SK-N-SH treated with all-trans-retinoic acid at 6 μM for 48 hours (cell line): Measurements from ENCODE around the gene ELP4.

Experiments
- ATAC-seq: fragments of 200-7000 bp; cut with Tn5 transposase; 3 replicates; pipeline ENCODE4 v1.9.1; 2020; ENCODE audit warnings: mild to moderate bottlenecking, moderate library complexity
- ARNTL ChIP-seq: fragments of 450-650 bp; formaldehyde crosslinking; IDR thresholded peaks from 2 replicates; pipeline ENCODE4 v1.5.0; 2020; ENCODE audit warnings: low read depth, mild to moderate bottlenecking, moderate library complexity, borderline replicate concordance
- BACH2 ChIP-seq: fragments of 250-450 bp; sonication (Bioruptor Pico); IDR thresholded peaks from 2 replicates; pipeline ENCODE4 v1.9.0; 2021; ENCODE audit warnings: mild to moderate bottlenecking, borderline replicate concordance
- ESRRG ChIP-seq: fragments of 250-450 bp; sonication (Bioruptor Pico); IDR thresholded peaks from 2 replicates; pipeline ENCODE4 v1.6.1; 2021; ENCODE audit warnings: mild to moderate bottlenecking
- GLIS3 ChIP-seq: fragments of 250-450 bp; sonication (Bioruptor Pico); IDR thresholded peaks from 2 replicates; pipeline ENCODE4 v1.5.0; 2020; ENCODE audit warnings: mild to moderate bottlenecking, moderate library complexity
- ISL1 ChIP-seq: fragments of 250-450 bp; sonication (Bioruptor Pico); IDR thresholded peaks from 2 replicates; pipeline ENCODE4 v2.1.2; 2022; ENCODE audit warnings: mild to moderate bottlenecking, moderate library complexity
- OSR1 ChIP-seq: fragments of 250-450 bp; sonication (Bioruptor Pico); IDR thresholded peaks from 2 replicates; pipeline ENCODE4 v1.8.0; 2022; ENCODE audit warnings: moderate library complexity, mild to moderate bottlenecking, inconsistent platforms
- PPARA ChIP-seq: fragments of 250-450 bp; sonication (Bioruptor Pico); IDR thresholded peaks from 2 replicates; pipeline ENCODE4 v1.5.0; 2020; ENCODE audit warnings: mild to moderate bottlenecking, borderline replicate concordance
- RARB ChIP-seq: fragments of 250-450 bp; sonication (Bioruptor Pico); IDR thresholded peaks from 2 replicates; pipeline ENCODE4 v1.8.0; 2021; ENCODE audit warnings: mild to moderate bottlenecking, moderate library complexity
- SNAI2 ChIP-seq: fragments of 250-450 bp; sonication (Bioruptor Pico); IDR thresholded peaks from 2 replicates; pipeline ENCODE4 v1.5.0; 2020; ENCODE audit warnings: mild to moderate bottlenecking, moderate library complexity
- TCF4 ChIP-seq: fragments of 250-450 bp; sonication (Bioruptor Pico); IDR thresholded peaks from 2 replicates; pipeline ENCODE4 v1.8.0; 2021; ENCODE audit warnings: mild to moderate bottlenecking, moderate library complexity, borderline replicate concordance
- TOX ChIP-seq: fragments of 250-450 bp; sonication (Bioruptor Pico); IDR thresholded peaks from 2 replicates; pipeline ENCODE4 v1.8.0; 2021; ENCODE audit warnings: mild to moderate bottlenecking, moderate library complexity, borderline replicate concordance
- ZC3H10 ChIP-seq: fragments of 250-450 bp; sonication (Bioruptor Pico); IDR thresholded peaks from 2 replicates; pipeline ENCODE4 v1.5.1; 2021; ENCODE audit warnings: mild to moderate bottlenecking, moderate library complexity
- ZFP3 ChIP-seq: fragments of 250-450 bp; sonication (Bioruptor Pico); IDR thresholded peaks from 2 replicates; pipeline ENCODE4 v1.5.0; 2020; ENCODE audit warnings: mild to moderate bottlenecking, moderate library complexity
- ZNF565 ChIP-seq: fragments of 450-650 bp; formaldehyde crosslinking; conservative IDR thresholded peaks from 2 replicates; pipeline ENCODE4 v1.5.0; 2020; ENCODE audit warnings: low read depth, mild to moderate bottlenecking, moderate library complexity
- ZNF70 ChIP-seq: fragments of 450-650 bp; formaldehyde crosslinking; IDR thresholded peaks from 2 replicates; pipeline ENCODE4 v1.5.0; 2020; ENCODE audit warnings: mild to moderate bottlenecking, moderate library complexity
- ZNF8 ChIP-seq: fragments of 450-650 bp; formaldehyde crosslinking; IDR thresholded peaks from 2 replicates; pipeline ENCODE4 v1.5.0; 2020; ENCODE audit warnings: mild to moderate bottlenecking, moderate library complexity
- TF ChIP-seq, protein P1 (sequence below): fragments of 250-450 bp; sonication (Bioruptor Pico); IDR thresholded peaks from 2 replicates; pipeline ENCODE4 v1.8.0; 2020; ENCODE audit warnings: mild to moderate bottlenecking, moderate library complexity, borderline replicate concordance
- TF ChIP-seq, protein P2 (sequence below): fragments of 250-450 bp; sonication (Bioruptor Pico); IDR thresholded peaks from 2 replicates; pipeline ENCODE4 v1.8.0; 2021; ENCODE audit warnings: low read depth, mild to moderate bottlenecking, moderate library complexity, borderline replicate concordance
- TF ChIP-seq, protein P3 (sequence below): fragments of 250-450 bp; sonication (Bioruptor Pico); IDR thresholded peaks from 2 replicates; pipeline ENCODE4 v1.5.1; 2021; ENCODE audit warnings: mild to moderate bottlenecking, moderate library complexity
- TF ChIP-seq, protein P4 (sequence below): fragments of 250-450 bp; sonication (Bioruptor Pico); IDR thresholded peaks from 2 replicates; pipeline ENCODE4 v1.5.1; 2020; ENCODE audit warnings: low read depth, mild to moderate bottlenecking, moderate library complexity
- TF ChIP-seq, protein P5 (sequence below): fragments of 250-450 bp; sonication (Bioruptor Pico); IDR thresholded peaks from 2 replicates; pipeline ENCODE4 v1.5.0; 2020; ENCODE audit warnings: mild to moderate bottlenecking, moderate library complexity

The ELP4 gene

DNA sequence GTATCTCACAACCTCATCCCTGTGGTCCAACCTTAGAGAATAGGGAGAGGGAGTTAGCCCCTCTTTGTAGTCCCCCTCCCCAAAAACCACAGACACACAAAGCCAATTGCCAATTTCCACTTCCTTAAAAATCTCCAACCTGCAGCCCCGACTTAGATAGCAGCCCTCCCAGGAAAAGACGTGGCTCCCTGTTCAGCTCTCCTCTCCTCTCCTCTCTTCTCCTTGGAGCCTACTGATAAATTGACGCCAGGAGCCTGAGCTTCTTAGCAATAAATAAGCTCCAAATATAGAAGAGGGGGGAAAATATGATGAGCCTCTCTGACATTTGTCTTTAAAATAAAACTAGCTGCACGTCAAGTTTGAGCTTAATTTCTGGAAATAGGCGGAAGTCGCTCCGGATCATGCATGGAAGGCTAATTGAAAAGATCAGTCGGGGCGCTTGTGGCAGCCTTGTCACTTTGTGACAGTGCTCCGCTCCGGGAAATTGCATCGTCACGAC lies 294.3 kb downstream of the ELP4 start:
- ATAC-seq = no peak
- TF ChIP-seq, protein P1, sequence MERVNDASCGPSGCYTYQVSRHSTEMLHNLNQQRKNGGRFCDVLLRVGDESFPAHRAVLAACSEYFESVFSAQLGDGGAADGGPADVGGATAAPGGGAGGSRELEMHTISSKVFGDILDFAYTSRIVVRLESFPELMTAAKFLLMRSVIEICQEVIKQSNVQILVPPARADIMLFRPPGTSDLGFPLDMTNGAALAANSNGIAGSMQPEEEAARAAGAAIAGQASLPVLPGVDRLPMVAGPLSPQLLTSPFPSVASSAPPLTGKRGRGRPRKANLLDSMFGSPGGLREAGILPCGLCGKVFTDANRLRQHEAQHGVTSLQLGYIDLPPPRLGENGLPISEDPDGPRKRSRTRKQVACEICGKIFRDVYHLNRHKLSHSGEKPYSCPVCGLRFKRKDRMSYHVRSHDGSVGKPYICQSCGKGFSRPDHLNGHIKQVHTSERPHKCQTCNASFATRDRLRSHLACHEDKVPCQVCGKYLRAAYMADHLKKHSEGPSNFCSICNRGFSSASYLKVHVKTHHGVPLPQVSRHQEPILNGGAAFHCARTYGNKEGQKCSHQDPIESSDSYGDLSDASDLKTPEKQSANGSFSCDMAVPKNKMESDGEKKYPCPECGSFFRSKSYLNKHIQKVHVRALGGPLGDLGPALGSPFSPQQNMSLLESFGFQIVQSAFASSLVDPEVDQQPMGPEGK (CRISPR knock-in tag) = no peak

DNA sequence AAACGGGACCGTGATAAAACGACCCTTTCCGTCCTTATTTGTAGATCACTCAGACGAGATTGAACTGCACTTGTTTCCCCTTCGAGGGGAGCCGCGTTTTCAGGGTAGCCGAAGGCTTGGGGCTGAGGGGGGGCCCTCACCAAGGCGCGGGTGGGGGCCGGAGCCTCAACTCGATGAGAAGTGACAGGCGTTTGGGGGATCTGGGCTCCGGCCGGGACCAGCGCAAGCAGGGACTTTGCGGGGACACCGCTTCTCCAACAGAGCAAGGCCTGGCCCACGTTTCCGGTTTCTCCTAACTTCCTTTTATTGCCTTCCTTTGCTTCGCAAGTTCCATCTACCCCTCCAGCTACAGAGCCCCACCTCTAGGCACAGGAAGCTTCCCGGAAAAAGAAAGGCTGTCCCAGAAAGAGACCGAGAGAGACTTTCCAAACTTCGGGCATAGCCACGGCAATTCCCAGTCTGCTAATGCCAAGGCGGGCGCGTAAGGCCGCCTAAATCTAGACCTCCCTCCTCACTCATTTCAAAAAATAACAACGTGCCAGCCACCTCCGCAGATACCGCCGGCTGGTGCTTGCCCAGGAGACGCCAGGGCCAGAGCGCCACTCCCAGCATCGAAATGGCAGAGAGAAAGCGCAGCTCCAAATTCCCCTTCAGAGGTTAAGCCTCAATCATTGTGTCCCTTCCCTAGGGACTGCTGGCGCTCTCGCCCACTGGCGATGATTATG lies 294.9 kb downstream of the ELP4 start:
- TF ChIP-seq RARB (CRISPR knock-in tag) = no peak
- TF ChIP-seq, protein P2, sequence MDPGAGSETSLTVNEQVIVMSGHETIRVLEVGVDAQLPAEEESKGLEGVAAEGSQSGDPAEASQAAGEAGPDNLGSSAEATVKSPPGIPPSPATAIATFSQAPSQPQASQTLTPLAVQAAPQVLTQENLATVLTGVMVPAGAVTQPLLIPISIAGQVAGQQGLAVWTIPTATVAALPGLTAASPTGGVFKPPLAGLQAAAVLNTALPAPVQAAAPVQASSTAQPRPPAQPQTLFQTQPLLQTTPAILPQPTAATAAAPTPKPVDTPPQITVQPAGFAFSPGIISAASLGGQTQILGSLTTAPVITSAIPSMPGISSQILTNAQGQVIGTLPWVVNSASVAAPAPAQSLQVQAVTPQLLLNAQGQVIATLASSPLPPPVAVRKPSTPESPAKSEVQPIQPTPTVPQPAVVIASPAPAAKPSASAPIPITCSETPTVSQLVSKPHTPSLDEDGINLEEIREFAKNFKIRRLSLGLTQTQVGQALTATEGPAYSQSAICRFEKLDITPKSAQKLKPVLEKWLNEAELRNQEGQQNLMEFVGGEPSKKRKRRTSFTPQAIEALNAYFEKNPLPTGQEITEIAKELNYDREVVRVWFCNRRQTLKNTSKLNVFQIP (CRISPR knock-in tag) = no peak
- TF ChIP-seq ZC3H10 = no peak
- TF ChIP-seq, protein P1 (CRISPR knock-in tag) = no peak
- no peak for TF ChIP-seq ZFP3 (CRISPR knock-in tag)
- no peak for TF ChIP-seq GLIS3 (CRISPR knock-in tag)
- no peak for TF ChIP-seq ESRRG (CRISPR knock-in tag)
- TF ChIP-seq OSR1 (CRISPR knock-in tag) = no peak
- no peak for TF ChIP-seq ZNF70
- TF ChIP-seq ZNF565 (CRISPR knock-in tag) = no peak
- no peak; the same call in 1 of the 3 replicates for ATAC-seq

DNA sequence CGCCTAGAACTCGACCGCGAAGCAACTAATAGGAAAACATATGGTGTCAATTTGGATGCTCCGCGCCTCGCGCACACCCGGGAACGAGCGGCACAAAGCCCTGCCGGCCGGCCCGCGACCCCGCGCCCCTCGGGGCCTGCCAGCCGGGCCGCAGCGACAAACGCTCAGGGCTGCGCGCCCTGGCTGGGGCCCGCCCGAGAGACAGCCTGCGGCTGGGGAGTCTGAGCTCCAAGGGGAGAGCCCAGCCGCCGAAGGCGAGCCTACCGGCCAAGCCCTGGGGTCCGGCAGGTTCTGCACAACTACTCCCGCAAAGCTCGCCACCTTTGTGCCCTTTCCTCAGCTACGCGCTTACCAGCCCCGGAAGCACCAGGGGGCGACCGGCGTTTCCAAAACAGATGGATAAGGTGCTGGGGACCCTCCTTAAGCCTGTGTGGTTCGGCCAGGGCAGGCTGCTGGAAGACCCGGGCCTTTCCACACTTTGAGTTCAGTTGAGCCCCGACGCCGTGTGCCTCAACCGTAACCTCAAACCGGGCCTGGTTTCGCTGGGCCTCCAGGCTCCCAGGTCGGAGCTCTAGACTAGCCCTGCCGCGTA lies 295.6 kb downstream of the ELP4 start:
- ATAC-seq = peak; percentile 14
- no peak for TF ChIP-seq GLIS3 (CRISPR knock-in tag)
- TF ChIP-seq, protein P3, sequence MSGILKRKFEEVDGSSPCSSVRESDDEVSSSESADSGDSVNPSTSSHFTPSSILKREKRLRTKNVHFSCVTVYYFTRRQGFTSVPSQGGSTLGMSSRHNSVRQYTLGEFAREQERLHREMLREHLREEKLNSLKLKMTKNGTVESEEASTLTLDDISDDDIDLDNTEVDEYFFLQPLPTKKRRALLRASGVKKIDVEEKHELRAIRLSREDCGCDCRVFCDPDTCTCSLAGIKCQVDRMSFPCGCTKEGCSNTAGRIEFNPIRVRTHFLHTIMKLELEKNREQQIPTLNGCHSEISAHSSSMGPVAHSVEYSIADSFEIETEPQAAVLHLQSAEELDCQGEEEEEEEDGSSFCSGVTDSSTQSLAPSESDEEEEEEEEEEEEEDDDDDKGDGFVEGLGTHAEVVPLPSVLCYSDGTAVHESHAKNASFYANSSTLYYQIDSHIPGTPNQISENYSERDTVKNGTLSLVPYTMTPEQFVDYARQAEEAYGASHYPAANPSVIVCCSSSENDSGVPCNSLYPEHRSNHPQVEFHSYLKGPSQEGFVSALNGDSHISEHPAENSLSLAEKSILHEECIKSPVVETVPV = no peak
- no peak for TF ChIP-seq RARB (CRISPR knock-in tag)
- TF ChIP-seq ZC3H10 = no peak
- no peak for TF ChIP-seq SNAI2 (CRISPR knock-in tag)
- no peak for TF ChIP-seq PPARA (CRISPR knock-in tag)
- no peak for TF ChIP-seq ISL1 (CRISPR knock-in tag)
- no peak for TF ChIP-seq ZNF8 (CRISPR knock-in tag)
- no peak for TF ChIP-seq ZFP3 (CRISPR knock-in tag)
- no peak for TF ChIP-seq ZNF565 (CRISPR knock-in tag)
- no peak for TF ChIP-seq ZNF70
- TF ChIP-seq ARNTL = no peak
- TF ChIP-seq, protein P1 (CRISPR knock-in tag) = no peak
- no peak for TF ChIP-seq TCF4 (CRISPR knock-in tag)
- TF ChIP-seq TOX (CRISPR knock-in tag) = no peak
- TF ChIP-seq, protein P4, sequence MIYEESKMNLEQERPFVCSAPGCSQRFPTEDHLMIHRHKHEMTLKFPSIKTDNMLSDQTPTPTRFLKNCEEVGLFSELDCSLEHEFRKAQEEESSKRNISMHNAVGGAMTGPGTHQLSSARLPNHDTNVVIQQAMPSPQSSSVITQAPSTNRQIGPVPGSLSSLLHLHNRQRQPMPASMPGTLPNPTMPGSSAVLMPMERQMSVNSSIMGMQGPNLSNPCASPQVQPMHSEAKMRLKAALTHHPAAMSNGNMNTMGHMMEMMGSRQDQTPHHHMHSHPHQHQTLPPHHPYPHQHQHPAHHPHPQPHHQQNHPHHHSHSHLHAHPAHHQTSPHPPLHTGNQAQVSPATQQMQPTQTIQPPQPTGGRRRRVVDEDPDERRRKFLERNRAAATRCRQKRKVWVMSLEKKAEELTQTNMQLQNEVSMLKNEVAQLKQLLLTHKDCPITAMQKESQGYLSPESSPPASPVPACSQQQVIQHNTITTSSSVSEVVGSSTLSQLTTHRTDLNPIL (CRISPR knock-in tag) = no peak
- TF ChIP-seq, protein P5, sequence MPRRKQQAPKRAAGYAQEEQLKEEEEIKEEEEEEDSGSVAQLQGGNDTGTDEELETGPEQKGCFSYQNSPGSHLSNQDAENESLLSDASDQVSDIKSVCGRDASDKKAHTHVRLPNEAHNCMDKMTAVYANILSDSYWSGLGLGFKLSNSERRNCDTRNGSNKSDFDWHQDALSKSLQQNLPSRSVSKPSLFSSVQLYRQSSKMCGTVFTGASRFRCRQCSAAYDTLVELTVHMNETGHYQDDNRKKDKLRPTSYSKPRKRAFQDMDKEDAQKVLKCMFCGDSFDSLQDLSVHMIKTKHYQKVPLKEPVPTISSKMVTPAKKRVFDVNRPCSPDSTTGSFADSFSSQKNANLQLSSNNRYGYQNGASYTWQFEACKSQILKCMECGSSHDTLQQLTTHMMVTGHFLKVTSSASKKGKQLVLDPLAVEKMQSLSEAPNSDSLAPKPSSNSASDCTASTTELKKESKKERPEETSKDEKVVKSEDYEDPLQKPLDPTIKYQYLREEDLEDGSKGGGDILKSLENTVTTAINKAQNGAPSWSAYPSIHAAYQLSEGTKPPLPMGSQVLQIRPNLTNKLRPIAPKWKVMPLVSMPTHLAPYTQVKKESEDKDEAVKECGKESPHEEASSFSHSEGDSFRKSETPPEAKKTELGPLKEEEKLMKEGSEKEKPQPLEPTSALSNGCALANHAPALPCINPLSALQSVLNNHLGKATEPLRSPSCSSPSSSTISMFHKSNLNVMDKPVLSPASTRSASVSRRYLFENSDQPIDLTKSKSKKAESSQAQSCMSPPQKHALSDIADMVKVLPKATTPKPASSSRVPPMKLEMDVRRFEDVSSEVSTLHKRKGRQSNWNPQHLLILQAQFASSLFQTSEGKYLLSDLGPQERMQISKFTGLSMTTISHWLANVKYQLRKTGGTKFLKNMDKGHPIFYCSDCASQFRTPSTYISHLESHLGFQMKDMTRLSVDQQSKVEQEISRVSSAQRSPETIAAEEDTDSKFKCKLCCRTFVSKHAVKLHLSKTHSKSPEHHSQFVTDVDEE (CRISPR knock-in tag) = no peak
- TF ChIP-seq BACH2 (CRISPR knock-in tag) = no peak
